Islet of Langerhans (tissue), 1 donor: ENCODE results near the gene C1QB.
"Not testable (repeated sequence)": the region's sequence is repeated elsewhere in the genome, so short reads cannot be mapped to it uniquely, and the experiment has no call there.

Experiments used
- FAIRE-seq: peaks from one replicate; lab custom pipeline; 2011; peaks lifted over from hg19 to GRCh38; lab: Jason Lieb, UNC

Gene C1QB

GRCh38 chr1:22666412-22666811 is 13.4 kb downstream of the C1QB start:
- no peak for FAIRE-seq

- not testable (repeated sequence) for FAIRE-seq
These were observed 15.8 kb downstream of the C1QB start for GRCh38 chr1:22668840-22669239.

- no peak for FAIRE-seq
These were observed 17.4 kb downstream of the C1QB start for GRCh38 chr1:22670352-22670975.

DNA sequence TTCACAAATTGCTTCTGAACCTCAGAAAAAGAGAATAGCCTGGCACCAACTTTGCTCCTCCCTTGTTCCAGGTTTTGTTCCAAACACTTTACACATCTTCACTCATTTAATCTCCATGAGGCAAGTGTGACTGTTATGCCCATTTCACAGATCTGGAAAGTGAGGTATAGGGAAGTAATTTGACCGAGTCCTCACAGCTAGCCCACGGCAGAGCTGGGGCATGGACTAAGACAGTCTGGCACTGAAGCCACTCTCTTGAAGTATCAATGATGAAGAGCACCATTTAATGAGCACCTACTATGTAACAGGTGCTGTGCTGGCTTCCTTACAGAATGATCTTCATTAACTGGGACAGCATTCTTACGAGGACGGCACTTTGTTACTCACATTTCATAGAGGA is 19.0 kb downstream of the C1QB start:
- no peak for FAIRE-seq

DNA sequence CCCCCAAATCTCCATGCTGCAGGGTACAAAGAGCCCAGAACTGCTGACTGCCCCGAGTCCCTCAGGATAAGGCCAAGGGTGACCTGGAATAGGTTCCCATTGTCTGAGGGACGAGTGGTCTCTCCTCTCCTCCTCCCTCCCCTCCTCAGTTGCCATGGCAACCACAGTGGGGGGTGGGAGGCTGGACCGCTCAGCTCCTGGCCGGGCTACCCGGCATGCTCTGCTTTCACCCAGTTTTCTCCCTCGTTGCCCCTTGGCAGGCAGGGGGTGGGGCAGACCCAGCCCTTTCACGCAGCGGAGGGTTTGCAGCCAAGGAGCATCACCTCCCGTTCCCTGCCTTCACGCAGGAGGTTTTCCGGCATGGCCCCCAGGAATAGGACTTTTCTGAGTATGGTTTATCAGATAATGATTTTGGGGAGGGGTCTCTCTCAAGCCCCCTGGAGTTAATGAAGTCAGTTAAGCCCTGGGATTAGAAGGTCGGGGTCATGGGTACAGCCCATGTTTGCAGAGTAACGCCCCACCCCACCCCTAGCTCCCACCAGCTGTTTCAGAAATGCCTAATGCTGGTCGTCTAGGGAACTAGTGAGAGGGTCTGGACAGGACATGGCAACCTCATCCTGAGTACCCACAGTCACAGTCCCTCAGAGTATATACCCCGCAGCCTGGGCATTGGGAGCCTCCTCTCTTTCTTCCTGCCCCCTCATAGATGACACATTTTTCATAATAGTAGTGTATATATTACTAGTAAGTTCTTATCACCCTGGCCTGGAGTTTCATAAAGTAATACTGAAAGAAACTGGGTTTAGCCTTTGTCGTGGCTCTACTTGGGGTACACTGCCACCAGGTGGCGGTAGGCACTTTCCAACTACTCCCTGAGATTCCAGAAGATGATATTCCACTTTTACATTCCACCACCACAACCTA is 20.7 kb downstream of the C1QB start:
- FAIRE-seq = no peak

DNA sequence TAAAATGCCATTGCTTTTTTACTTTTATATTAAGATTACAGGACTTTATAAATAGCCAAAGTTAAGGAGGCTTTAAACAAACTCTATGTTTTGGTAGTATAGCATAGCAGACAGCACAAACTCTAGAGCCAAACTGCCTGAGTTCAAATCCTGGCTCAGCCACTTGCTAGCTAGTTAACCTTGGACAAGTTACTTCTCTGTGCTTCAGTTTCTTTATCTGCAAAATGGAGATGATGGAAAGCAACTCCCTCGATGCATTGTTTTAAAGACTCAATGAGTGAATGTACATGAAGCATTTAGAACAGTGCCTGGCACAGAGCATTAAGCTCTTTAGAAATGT is 21.3 kb downstream of the C1QB start:
- FAIRE-seq = no peak

- FAIRE-seq = not testable (repeated sequence)
These were observed 23.1 kb downstream of the C1QB start for GRCh38 chr1:22676151-22676550.

- no peak for FAIRE-seq
These were observed 24.0 kb downstream of the C1QB start for GRCh38 chr1:22676916-22677583.

- FAIRE-seq = no peak
These were observed 25.2 kb downstream of the C1QB start for GRCh38 chr1:22677931-22678896.

DNA sequence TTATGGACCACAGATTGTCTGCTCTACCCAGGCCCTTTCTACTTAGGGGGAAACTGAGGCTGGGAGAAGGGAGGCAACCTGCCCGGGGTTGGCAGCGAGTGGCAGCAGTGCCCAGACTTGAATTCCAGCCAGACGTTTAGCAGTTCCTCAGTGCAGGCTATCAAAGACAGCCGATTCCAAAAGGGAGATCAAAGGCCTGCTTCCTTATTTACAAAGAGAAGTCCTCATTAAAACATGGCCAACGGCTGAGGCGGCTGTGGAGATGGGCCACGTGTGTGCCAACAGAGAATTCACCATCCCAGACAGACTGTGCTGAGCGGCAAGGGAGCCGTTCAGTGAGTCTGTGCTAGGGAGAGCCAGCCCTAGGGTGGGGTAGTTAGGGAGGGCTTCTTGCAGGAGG is 27.7 kb downstream of the C1QB start:
- no peak for FAIRE-seq

DNA sequence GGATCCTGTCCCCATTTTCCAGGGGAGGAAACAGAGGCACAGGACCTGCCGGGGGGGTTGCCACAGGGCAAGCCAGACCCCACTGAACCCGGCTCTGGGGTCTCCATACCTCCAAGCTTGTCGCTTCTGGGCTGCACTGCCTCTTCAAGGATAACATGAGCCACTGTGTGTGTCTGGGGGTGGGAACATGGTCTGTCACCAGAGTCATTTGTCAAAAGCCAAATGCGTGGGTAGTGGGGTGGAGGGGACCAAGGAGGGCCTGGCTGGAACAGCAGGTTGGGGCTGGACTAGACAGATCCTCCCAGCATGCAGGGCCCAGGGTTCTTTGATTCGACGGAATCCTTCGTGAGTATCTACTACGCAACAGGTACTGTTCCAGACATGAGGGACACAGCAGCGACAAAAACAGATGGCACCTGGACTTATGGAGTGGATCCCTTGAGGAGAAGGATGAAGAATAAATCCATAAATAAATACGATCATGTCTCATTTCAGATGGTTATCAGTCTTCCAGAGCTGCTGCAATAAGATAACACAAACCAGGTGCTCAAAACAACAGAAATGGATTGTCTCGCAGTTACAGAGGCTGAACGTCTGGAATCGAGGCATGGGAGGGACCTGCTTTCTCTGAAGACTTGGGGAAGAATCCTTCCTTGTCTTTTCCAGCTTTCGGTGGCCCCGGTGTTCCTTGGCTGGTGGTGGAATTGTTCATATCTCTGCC is 28.7 kb downstream of the C1QB start:
- FAIRE-seq = no peak

- no peak for FAIRE-seq
These were observed 30.5 kb downstream of the C1QB start for GRCh38 chr1:22683547-22683946.

GRCh38 chr1:22685591-22686059 is 32.6 kb downstream of the C1QB start:
- no peak for FAIRE-seq

DNA sequence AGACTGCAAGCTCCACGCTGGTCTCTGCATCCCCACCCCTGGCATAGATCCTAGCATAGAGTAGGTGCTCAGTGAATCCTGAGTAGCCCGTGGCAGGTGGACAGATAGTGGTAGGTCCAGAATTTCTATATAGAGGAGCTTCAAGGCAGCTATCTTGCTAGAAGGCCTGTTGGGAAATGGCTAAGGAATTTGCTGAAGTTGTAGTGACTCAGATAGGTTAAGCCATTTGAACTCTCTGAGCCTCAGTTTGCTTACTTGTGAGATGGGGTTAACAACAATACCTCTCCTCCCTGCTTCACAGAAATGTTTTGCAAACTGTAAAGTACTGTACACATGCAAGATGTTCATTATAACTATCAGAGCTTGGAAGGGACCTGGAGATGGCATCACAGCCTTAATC is 34.2 kb downstream of the C1QB start:
- FAIRE-seq = no peak

DNA sequence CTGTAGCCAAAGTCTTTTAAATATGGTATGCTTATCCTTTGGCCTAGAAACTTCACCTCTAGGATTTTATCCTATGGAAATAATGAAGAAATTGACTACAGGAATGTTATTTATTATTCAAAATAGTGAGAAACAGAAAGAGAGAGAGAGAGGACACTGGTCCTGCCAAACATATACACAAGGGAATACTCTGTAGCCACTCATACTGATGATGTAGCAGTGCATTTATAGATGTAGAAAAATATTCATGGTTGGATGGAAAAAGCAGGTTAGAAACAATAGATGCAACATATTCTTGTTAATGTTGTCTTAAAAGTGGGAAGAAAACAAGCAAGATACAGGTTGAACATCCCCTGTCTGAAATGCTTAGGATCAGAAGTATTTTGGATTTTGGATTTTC is 35.4 kb downstream of the C1QB start:
- FAIRE-seq = no peak

- no peak for FAIRE-seq
These were observed 36.5 kb downstream of the C1QB start for GRCh38 chr1:22689505-22689904.

DNA sequence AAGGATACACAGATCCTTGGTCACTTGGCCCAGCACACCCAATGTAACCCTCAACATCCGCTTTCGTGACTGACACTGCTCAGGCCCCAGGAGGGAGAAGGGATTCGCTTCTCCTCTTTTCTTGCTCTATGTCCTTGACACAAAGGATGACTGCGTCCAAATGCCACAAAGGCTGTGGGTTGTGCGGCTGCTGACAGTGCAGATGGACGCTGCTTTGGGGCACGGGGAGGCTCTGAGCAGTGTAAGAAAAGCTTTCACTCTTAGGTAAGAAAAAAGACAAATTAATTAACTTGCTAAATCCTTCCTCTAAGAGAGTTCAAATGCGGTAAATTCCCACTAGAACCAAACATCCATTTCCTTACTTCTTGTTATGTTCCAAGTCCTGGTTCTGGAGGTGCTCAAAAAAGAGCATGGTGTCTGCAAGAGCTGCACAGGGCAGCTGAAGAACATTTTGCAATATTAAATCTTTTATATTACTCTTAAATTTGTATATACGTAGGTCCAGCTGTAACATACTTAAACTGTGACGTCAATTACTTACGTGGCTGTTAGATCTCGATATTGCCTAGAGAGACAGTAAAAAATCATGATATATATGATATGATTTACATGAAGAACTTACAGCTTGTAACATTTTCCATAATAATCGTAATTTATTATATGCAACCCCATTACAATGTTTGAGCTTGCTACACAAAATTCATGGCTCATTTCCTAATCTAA is 38.2 kb downstream of the C1QB start:
- FAIRE-seq = no peak

GRCh38 chr1:22694172-22694571 is 41.1 kb downstream of the C1QB start:
- FAIRE-seq = no peak

- no peak for FAIRE-seq
These were observed 43.6 kb downstream of the C1QB start for GRCh38 chr1:22696610-22697009.

- FAIRE-seq = no peak
These were observed 44.9 kb downstream of the C1QB start for GRCh38 chr1:22697980-22698379.
